Measurements from ENCODE around the gene IL1RAPL2.

Gene IL1RAPL2

GRCh38 chrX:105543283-105543682, 977.3 kb downstream of the IL1RAPL2 start:
- in situ Hi-C loops (cut with HindIII; ENCODE audit: low sequenced_read_pairs), result no loop called here

GRCh38 chrX:105550043-105550663, 984.2 kb downstream of the IL1RAPL2 start:
- in situ Hi-C loops (cut with HindIII; ENCODE audit: low sequenced_read_pairs), result no loop called here

GRCh38 chrX:105552395-105552794, 986.4 kb downstream of the IL1RAPL2 start:
- in situ Hi-C loops (cut with HindIII; ENCODE audit: low sequenced_read_pairs), result no loop called here

GRCh38 chrX:105553118-105553517, 987.1 kb downstream of the IL1RAPL2 start:
- in situ Hi-C loops (cut with HindIII; ENCODE audit: low sequenced_read_pairs), result no loop called here

- in situ Hi-C loops (cut with HindIII; ENCODE audit: low sequenced_read_pairs), result no loop called here
Observed at GRCh38 chrX:105564501-105564900, 998.5 kb downstream of the IL1RAPL2 start.

GRCh38 chrX:105565856-105566255, 999.9 kb downstream of the IL1RAPL2 start:
- in situ Hi-C loops (cut with HindIII; ENCODE audit: low sequenced_read_pairs), result no loop called here

GRCh38 chrX:105567082-105567481, 1001.1 kb downstream of the IL1RAPL2 start:
- in situ Hi-C loops (cut with HindIII; ENCODE audit: low sequenced_read_pairs), result no loop called here

- in situ Hi-C loops (cut with HindIII; ENCODE audit: low sequenced_read_pairs), result no loop called here
Observed at GRCh38 chrX:105608745-105609144, 1042.7 kb downstream of the IL1RAPL2 start.

GRCh38 chrX:105609530-105609929, 1043.5 kb downstream of the IL1RAPL2 start:
- in situ Hi-C loops (cut with HindIII; ENCODE audit: low sequenced_read_pairs), result no loop called here

GRCh38 chrX:105610411-105610810, 1044.4 kb downstream of the IL1RAPL2 start:
- in situ Hi-C loops (cut with HindIII; ENCODE audit: low sequenced_read_pairs), result no loop called here

- in situ Hi-C loops (cut with HindIII; ENCODE audit: low sequenced_read_pairs), result no loop called here
Observed at GRCh38 chrX:105618393-105619101, 1052.5 kb downstream of the IL1RAPL2 start.

- in situ Hi-C loops (cut with HindIII; ENCODE audit: low sequenced_read_pairs), result no loop called here
Observed at GRCh38 chrX:105634180-105634579, 1068.2 kb downstream of the IL1RAPL2 start.

GRCh38 chrX:105635794-105636193, 1069.8 kb downstream of the IL1RAPL2 start:
- in situ Hi-C loops (cut with HindIII; ENCODE audit: low sequenced_read_pairs), result no loop called here

- in situ Hi-C loops (cut with HindIII; ENCODE audit: low sequenced_read_pairs), result no loop called here
Observed at GRCh38 chrX:105636667-105637066, 1070.7 kb downstream of the IL1RAPL2 start.

GRCh38 chrX:105645667-105646357, 1079.8 kb downstream of the IL1RAPL2 start:
- in situ Hi-C loops (cut with HindIII; ENCODE audit: low sequenced_read_pairs), result no loop called here

- in situ Hi-C loops (cut with HindIII; ENCODE audit: low sequenced_read_pairs), result no loop called here
Observed at GRCh38 chrX:105646592-105647372, 1080.8 kb downstream of the IL1RAPL2 start.

GRCh38 chrX:105647749-105648148, 1081.8 kb downstream of the IL1RAPL2 start:
- in situ Hi-C loops (cut with HindIII; ENCODE audit: low sequenced_read_pairs), result no loop called here

- in situ Hi-C loops (cut with HindIII; ENCODE audit: low sequenced_read_pairs), result no loop called here
Observed at GRCh38 chrX:105648732-105649131, 1082.7 kb downstream of the IL1RAPL2 start.

GRCh38 chrX:105650577-105650976, 1084.6 kb downstream of the IL1RAPL2 start:
- in situ Hi-C loops (cut with HindIII; ENCODE audit: low sequenced_read_pairs), result no loop called here

GRCh38 chrX:105650986-105651385, 1085.0 kb downstream of the IL1RAPL2 start:
- in situ Hi-C loops (cut with HindIII; ENCODE audit: low sequenced_read_pairs), result no loop called here

GRCh38 chrX:105653891-105654290, 1087.9 kb downstream of the IL1RAPL2 start:
- in situ Hi-C loops (cut with HindIII; ENCODE audit: low sequenced_read_pairs), result no loop called here
